Limb (tissue), 2 donors: Measurements from ENCODE around the gene DCDC2.
"Not testable (repeated sequence)": the region's sequence is repeated elsewhere in the genome, so short reads cannot be mapped to it uniquely, and the experiment has no call there.

ENCODE experiments used
- DNase-seq, 2 donors: peaks; one replicate each; pipeline ENCODE4 v3.0.0-alpha.2; 2016; ENCODE audit errors: extremely low spot score in 2 of 2

DCDC2 gene

DNA sequence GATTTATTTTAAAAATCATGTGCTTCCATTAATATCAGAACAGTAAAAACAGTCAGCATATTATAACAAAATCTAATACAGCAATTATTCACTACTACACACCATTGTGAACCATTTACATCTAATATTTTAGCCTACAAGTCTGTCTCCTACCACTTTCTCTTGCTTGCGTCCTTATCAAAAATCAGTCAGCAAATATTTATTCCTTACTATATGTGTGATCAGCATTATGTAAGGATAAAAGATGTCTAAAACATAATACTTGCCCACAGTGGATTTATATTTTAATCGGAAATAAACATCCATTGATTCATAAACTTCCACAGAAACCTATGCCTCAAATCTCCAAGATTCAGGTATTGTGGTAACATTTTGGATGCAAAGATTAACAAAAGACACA lies 132.0 kb downstream of the DCDC2 start:
- no peak for DNase-seq

DNA sequence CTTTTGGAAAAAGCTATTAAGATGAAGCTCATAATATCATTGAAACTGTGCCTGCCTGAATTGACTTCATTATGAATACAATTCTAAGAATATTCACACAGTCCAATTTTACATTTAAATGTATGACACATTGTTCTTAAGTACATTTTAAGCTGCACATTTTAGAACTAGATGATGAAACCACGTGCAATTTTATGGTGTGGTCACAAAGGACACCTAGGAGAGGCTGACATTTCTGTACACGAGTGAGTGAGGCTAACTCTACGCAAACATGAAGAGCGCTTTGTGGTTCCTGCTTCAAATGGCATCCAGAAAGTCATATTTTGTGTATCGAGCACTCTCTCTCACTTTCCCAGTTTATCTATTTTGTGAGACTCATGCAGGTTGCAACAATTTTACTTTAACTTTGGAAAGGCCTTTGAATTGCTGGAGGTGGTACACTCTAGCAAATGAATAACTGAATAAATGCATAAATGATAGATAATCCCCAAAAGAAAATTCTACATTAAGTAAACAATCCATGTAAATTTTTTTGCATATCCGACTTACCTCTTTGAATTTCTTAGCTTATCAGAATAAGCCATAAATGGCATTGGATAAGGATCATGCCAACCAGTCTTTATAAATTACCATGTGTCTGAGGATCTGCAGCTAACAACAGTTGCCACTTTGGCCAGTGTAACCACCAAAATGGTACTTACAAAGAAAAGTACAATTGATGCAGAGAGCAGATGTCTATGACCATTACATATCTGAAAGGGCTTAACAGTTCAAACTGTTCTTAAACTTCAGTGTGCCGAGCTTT lies 134.5 kb downstream of the DCDC2 start:
- DNase-seq, result no peak

DNA sequence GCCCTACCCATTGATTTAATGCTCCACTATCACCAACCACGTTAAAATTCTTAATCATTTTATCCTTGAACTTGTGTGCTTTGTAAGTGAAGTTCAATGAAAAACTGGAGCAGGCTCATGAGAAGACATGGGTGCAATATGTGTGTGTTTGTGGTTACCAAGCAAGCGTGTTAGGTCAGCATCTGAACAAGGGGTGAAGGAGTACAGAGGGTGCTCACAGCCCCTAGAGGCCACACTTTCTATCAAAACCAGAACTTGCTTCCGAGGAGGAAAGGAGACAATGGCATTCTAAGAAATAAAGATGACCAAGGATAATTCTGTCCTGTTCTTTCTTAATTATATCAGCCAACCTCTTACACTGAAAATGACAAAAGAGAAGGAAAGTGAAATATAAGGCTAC lies 138.2 kb downstream of the DCDC2 start:
- DNase-seq, result no peak

DNA sequence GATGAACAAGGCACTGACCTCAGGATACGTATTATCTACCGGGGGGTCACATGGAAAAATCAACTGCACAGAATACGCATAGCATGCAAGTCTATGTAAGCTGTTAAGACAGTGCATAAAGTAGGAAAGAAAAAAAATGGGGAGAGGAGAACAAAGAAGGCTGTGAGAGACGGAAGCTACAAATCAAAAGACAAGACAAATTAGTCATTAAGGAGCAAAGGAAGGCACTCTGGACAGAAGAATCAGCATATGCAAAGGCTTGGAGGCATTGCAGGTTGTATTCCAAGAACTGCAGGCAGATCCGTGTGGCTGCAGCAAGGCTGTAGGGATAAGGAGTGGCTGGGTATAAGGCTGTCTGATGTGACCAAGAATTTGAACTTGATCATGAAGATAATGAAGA lies 142.9 kb downstream of the DCDC2 start:
- no peak for DNase-seq

DNA sequence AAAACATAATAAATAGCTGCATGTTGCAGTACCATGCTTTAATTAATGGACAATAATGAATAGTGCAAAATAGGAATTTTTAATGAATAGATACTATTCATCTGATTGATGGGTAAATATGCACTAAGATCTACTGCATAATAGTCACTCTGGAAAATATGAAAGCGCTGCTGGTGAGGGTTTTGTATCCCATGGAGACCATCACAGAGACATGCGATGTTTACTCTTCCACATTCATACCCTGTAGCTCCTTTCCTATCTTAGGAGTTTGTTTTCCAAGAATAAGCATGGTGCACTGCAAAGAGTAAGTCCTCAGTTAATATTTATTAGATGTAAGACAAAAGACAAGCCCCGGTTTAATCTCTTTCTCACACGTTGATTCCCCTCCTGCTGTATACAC lies 150.4 kb downstream of the DCDC2 start:
- DNase-seq, result no peak

DNA sequence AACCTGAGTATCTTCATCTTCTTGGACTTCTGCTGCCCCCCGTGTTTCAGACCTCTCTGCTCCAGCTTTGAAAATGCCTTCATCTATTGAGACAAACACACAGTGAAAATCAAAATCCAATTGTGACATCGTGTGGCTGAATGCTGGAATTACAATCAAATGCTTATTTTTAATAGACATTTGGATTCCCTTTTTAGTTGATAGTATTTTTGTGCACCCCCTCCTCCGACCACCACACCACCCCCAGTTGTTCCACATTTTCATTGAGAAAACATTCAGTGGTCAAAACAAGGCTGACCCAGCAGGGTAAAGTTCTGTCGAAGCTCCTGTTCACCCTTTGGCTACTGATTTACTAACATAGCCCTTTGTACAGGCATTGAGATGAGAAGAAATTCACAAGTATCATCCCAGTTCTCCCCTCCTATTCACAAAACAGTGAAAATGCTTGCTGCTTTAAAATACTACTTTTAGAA lies 152.8 kb downstream of the DCDC2 start:
- DNase-seq, result peak; percentile 55 to 81

DNA sequence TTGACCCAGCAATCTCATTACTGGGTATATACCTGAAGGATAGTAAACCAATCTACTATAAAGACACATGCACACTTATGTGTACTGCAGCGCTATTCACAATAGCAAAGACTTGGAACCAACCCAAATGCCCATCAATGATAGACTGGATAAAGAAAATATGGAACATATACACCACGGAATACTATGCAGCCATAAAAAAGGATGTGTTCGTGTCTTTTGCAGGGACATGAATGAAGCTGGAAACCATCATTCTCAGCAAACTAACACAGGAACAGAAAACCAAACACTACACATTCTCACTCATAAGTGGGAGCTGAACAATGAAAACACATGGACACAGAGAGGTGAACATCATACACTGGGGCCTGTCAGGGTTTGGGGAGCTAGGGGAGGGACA lies 153.7 kb downstream of the DCDC2 start:
- DNase-seq, result not testable (repeated sequence)

DNA sequence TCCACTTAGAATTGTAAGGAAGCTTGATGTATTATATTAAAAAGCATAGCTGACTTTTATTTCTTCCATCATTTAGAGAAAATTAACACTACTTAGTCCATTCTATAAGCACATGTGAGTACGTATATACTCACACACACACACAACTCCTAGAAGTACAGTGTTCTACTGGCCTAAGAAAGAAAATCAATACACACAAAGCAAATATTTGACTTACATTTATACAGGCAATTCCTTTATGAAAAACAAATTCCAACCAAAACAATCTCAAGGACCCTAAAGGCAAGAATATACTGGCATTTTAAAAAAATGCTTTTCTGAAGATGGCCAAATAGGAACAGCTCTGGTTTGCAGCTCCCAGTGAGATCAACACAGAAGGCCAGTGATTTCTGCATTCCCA lies 160.0 kb downstream of the DCDC2 start:
- no peak for DNase-seq

DNA sequence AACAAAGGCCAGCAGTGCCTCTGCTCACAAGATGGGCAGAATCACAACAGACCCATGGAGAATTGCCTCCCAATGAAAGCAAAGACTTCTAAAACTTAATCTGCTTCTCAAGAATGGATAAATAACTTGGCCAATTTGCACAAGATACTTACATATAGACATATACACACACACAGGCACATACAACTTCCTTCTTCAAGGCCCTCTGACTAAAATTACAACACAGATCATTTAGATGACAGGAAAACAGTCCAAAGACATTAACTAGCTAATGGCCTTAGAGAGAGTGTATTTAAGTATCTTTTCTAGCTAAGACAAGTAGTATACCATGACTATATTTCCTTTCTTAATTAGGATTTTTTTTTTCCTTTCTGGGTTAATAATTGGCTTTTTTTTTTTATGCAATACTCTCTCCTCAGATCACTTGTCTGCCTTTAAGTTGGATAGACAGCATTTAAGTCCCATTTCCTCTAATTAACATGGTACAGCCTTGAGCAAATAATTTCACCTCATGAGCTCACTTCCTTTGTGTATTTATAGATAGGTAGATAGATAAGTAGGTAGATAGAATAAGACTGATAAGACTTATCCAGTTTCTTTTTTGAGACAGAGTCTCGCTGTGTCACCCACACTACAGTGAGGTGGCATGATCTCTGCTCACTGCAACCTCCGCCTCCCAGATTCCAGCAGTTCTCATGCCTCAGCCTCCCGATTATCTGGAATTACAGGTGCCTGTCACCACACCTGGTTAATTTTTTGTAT lies 161.8 kb downstream of the DCDC2 start:
- no peak for DNase-seq

DNA sequence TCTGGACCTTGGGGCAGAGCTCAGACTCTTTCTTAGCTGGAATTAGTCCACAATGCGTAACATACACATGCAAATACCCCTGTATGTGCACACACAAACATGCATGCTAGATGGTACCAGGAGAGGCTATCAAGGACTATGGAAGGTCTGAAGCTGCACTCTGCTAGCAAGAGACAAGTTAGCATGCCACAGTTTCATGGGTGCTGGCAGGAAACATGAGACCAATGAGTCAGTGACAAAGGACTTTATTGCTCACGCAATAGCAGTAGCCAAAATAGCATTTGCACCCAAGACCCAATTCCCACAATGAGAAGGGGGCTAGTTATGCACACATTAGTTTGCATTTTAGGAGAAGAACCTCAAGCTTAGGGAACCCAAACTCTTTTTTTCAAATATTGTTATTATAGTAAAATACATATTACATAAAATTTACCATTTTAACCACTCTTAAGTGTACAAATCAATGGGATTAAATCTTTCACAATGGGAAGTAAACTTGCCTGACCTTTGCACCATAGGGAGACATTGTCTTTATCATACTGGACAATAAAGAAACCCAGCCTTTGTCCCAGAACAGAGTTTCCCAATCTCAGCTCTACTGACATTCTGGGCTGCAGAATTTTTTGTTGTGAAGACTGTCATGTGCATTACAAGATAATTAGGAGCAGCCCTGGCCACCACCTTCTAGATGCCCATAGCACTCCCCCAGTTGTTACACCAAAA lies 162.7 kb downstream of the DCDC2 start:
- DNase-seq, result no peak

DNA sequence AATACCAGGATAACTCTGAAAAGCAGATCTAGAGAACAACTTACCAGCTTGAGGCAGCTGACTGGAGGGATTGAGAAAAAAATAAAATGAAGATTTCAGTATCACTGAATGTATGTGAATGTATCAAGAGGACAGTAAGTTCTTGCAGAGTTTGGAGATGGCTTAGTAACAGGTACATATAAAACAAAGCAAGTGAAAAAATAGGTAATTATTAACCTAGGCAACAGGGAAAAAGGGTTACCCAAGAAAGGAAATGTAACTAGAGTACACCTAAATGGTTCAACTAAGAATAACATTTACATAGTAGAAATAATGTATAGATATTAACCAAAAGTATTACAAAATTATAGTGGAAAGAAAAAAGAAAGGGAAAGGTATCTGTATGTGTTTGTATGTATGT lies 164.5 kb downstream of the DCDC2 start:
- DNase-seq, result no peak

DNA sequence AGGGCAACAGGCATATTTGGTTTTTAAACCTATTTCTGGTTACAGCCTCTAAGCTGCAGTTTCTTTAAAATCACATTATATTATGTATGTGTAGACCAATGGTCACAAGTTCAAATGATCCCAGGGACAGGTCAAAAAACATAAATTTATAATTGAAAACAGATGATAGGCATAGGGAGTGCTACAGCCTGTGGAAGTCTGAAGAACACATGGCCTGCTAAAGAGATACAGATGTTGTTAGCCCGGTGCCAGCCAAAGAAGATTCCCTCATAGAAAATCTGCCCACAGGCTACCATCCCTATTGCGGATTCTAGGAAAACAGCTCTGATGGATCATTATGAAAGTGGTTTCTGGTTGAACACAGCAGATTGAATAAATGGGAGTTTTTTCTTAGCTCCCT lies 166.5 kb downstream of the DCDC2 start:
- DNase-seq, result no peak

DNA sequence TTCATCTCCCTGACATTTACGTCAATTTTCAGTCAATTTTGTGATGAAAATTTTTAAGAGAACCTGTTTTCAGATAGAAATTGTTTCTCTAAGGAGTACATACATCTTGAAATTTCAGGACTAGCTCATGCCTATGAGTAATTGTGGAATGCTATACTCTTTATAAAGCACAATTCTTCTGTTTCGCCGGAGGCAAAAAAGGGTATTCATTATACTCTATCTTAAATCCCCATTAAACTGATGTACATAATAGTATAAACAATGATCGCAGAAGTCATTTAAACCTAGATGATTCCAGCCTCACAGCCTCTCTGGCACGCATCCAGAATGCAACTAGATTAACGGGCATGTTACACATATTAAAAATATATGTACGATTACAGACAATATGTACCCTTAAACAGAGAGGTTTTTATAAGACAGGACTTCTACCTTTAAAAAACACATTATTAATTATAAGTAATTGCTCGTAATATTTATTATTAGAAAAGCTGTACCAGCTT lies 169.2 kb downstream of the DCDC2 start:
- no peak for DNase-seq

DNA sequence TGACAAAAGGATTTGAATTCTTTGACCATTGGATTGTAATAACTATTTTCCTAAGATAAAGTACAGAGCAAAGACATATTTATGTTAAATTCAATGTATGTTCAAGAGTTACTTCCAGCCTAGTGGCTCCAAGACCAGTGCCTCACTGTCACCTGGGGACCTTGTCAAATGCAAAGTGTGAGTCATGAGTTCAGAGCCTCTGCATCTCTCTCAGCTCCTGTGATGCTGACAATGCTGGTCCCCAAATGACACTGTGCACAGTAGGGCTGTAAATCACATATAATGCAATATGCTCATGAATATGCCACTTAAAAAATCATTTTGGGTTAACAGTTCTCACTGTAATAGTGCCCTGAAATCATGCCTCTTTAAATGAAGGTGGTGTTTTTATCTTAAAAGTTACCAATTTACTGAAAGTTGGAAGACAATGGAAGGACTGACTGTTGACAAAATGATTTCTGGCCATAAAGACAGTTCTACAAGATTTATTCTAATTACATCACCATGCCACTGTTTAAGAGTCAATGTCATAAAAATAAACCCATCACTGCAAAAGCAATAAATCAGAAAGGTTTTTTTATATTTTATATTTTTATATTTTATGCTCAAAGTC lies 169.8 kb downstream of the DCDC2 start:
- no peak for DNase-seq

DNA sequence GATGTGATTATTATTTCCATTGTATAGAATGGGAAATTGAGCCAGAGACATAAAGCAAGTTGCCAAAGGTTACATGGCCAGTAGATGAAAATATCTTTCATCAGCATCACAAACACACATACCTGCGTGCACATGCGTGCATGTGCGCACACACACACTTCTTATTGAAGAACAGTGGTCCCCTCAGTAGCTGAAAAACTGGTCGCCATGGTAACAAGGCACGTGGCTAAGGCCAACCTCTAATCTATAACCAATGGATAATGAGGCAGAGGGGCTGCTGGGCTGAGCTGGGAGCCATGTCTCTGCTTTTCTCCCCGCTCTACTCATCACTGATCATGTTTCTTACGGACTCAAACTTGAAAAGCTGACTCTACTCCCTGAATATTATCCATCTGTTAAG lies 171.5 kb downstream of the DCDC2 start:
- no peak for DNase-seq

DNA sequence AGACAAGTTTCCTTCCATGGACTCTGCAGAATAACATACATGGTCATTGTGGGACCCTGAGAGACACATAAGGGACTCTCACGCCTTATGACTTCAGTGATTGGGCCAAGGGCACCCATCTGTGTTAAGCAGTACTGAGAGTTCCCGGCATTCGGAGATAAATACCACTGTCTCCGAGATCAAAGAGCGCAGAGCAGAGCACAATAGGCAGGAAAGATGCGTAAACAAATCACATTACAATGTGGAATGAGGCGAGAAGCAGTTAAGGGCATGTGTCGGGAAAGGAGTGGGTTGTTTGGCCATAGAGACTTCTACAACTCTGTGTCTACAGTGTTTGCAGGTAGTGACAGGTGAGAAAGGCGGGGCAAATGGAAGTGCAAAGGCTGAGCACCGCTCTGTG lies 174.3 kb downstream of the DCDC2 start:
- DNase-seq, result no peak

DNA sequence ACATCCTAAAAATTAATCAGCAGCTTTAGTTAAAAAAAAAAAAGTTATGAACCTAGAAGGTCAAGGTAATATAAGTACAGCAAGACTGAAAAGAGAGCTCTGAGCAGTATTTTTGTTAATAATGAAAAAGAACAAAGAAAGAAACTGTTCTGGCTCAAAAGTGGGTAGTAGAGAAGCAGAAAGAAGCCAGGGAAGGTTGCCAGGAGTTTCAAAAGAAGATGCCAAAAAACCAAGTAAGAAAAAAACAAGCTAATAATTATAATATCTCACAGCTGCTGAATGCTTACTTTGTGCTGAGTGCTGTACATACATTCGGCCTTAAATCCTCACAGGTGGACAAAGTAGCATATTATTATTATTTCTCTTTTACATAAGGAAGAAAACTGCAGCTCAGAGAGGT lies 200.0 kb downstream of the DCDC2 start:
- peak in 1 of 2 donors; percentile 15 for DNase-seq

DNA sequence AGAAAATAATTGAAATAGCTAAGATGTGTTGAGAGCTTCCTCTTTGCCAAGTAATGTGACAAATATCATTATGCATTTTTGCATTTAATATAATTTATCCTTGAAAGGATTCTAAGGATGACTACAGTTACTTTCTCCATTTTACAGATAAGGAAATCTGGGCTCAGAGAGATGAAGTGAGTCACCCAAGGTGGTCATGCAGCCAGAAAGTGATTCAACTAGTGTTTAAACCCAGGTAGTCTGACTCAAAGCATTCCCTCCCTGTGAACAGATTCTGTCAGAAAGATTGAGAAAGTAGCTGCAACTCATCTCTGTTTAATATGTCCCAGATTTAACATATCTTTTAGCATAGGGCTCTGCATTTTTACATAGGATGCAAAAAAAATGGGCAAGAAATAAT lies 203.7 kb downstream of the DCDC2 start:
- DNase-seq, result no peak

DNA sequence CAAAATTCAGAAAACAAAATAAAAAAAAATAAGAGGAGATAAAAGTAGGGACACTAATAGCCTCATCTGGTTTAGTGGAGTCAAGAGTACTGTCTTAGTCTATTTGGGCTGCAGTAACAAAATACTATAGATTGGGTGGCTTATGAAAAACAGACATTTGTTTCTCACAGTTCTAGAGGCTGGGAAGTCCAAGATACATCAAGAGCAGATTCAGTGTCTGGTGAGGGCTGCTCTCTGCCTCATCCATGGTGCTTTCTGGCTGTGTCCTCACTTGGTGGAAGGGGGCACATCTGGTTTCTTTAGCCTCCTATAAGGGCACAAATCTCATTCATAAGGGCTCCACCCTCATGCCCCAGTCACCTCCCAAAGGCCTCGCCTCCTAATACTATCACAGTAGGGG lies 205.8 kb downstream of the DCDC2 start:
- no peak for DNase-seq

DNA sequence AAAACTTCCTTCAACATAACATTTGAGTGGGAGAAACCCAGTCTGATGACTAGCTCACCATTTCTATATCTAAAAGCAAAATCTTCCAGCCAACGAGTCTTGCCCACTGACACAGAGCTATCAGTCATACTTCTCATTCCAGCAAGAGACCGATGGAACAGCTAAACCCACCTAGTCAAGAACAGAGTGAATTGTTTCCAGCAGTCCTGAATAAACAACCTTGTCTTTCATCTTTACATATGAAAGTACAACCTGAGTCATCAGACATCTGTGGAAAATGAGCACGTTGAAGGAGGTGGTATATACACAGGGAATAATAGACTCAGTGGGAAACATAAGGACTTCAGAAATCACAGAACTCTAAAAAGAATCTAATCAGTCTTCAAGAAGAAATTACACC lies 208.0 kb downstream of the DCDC2 start:
- no peak for DNase-seq

DNA sequence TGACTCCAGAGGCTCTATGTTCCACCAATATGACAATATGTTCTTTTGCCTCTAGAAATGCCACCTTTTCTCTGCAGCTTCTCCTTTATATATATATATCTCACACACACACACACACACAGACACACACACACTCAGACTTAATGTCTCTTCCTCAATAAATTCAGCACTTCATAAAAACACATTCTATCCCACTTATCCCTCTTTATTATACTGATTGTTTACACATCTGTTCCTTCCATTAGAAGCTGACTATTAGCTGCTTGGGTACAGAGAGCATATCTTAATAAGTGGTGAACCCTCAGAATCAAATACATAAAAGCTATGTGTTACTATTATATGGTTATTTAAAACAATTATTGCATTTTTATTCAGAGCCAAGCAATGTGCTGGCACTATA lies 208.6 kb downstream of the DCDC2 start:
- no peak for DNase-seq

DNA sequence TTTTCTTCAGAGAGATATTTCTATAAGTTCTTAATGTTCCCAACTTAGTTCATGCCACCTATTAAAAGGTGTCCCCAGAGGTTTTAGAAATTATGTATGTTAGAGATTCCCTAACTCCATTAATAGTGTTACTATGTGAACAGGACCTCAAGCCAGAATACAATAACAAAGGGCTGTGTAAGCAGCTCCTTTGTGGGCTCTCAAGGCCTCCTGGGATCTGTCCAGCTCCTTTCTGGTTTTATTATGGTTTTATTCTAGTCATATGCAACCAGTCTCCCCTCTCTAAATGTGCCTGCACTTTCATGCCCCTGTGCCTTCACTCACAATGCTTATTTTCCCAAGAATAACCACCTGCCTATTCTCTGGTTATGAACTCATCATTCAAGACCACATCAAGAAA lies 209.2 kb downstream of the DCDC2 start:
- no peak for DNase-seq
